Muscle of arm (tissue), 12 donors: Measurements from ENCODE around the gene RCOR1. TPM values are rescaled to one million over a fixed set of nuclear protein-coding genes. Genes with fewer than 3 reads are reported as not detected.
A peak's percentile ranks its signal among the peaks of the same experiment; 100 is the strongest.
"Not testable (repeated sequence)": the region's sequence is repeated elsewhere in the genome, so short reads cannot be mapped to it uniquely, and the experiment has no call there.

ENCODE experiments used
- DNase-seq: peaks from one replicate; pipeline ENCODE4 v3.0.0-alpha.2; 2013
- polyA plus RNA-seq, 12 donors: library from polyadenylated mRNA; unstranded; fragments of 120-200 nt; gene quantifications; one replicate each; pipeline ENCODE4 v1.2.1, GENCODE V29; 2013; ENCODE audit not compliant: insufficient read length in 12 of 12

RCOR1 gene
- polyA plus RNA-seq, 12 donors: 24.0 to 57.7 (median 32.5) TPM; not detected in 1

GRCh38 chr14:102590667-102591099, 1.8 kb upstream of the RCOR1 start:
- DNase-seq: peak; percentile 41

- peak; percentile 61 for DNase-seq
Observed at GRCh38 chr14:102591372-102591943, 991 bp upstream of the RCOR1 start.

- no peak for DNase-seq
Observed at GRCh38 chr14:102592763-102593060, 263 bp downstream of the RCOR1 start.

GRCh38 chr14:102593061-102593824, 794 bp downstream of the RCOR1 start:
- DNase-seq: peak; percentile 22

GRCh38 chr14:102593825-102594137, 1.3 kb downstream of the RCOR1 start:
- peak; percentile 41 for DNase-seq

- peak; percentile 45 for DNase-seq
Observed at GRCh38 chr14:102594514-102595175, 2.2 kb downstream of the RCOR1 start.

- DNase-seq: no peak
Observed at GRCh38 chr14:102601378-102601925, 9.0 kb downstream of the RCOR1 start.

- no peak for DNase-seq
Observed at GRCh38 chr14:102602421-102603292, 10.2 kb downstream of the RCOR1 start.

GRCh38 chr14:102603293-102603907, 11.0 kb downstream of the RCOR1 start:
- no peak for DNase-seq

- no peak for DNase-seq
Observed at GRCh38 chr14:102604183-102604582, 11.7 kb downstream of the RCOR1 start.

- no peak for DNase-seq
Observed at GRCh38 chr14:102605029-102605428, 12.6 kb downstream of the RCOR1 start.

- DNase-seq: no peak
Observed at GRCh38 chr14:102606296-102606695, 13.8 kb downstream of the RCOR1 start.

GRCh38 chr14:102608064-102608446, 15.6 kb downstream of the RCOR1 start:
- DNase-seq: no peak

- DNase-seq: no peak
Observed at GRCh38 chr14:102610968-102611811, 18.7 kb downstream of the RCOR1 start.

- DNase-seq: no peak
Observed at GRCh38 chr14:102616318-102616717, 23.9 kb downstream of the RCOR1 start.

GRCh38 chr14:102616799-102617198, 24.4 kb downstream of the RCOR1 start:
- DNase-seq: no peak

GRCh38 chr14:102619012-102619411, 26.6 kb downstream of the RCOR1 start:
- not testable (repeated sequence) for DNase-seq

GRCh38 chr14:102620413-102620812, 28.0 kb downstream of the RCOR1 start:
- no peak for DNase-seq

GRCh38 chr14:102622262-102622885, 29.9 kb downstream of the RCOR1 start:
- DNase-seq: no peak

- no peak for DNase-seq
Observed at GRCh38 chr14:102624666-102625065, 32.2 kb downstream of the RCOR1 start.
